PC-9 (cell line): ENCODE measurements around the gene VWA2.

Experiments
- EZH2 ChIP-seq: fragments of 200-600 bp; sonication (generic); IDR thresholded peaks from 2 replicates; pipeline ENCODE4 v1.8.0; 2017; ENCODE audit warnings: antibody characterized with exemption, low read depth
- TF ChIP-seq, protein P1 (sequence below): fragments of 200-600 bp; sonication (generic); conservative IDR thresholded peaks from 2 replicates; pipeline ENCODE4 v1.6.1; 2017; ENCODE audit warnings: mixed run types, antibody characterized with exemption, mild to moderate bottlenecking, moderate library complexity

DNA sequence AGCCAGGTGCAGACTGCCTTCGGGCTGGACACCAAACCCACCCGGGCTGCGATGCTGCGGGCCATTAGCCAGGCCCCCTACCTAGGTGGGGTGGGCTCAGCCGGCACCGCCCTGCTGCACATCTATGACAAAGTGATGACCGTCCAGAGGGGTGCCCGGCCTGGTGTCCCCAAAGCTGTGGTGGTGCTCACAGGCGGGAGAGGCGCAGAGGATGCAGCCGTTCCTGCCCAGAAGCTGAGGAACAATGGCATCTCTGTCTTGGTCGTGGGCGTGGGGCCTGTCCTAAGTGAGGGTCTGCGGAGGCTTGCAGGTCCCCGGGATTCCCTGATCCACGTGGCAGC, 50.0 kb downstream of the VWA2 start:
- TF ChIP-seq, protein P1, sequence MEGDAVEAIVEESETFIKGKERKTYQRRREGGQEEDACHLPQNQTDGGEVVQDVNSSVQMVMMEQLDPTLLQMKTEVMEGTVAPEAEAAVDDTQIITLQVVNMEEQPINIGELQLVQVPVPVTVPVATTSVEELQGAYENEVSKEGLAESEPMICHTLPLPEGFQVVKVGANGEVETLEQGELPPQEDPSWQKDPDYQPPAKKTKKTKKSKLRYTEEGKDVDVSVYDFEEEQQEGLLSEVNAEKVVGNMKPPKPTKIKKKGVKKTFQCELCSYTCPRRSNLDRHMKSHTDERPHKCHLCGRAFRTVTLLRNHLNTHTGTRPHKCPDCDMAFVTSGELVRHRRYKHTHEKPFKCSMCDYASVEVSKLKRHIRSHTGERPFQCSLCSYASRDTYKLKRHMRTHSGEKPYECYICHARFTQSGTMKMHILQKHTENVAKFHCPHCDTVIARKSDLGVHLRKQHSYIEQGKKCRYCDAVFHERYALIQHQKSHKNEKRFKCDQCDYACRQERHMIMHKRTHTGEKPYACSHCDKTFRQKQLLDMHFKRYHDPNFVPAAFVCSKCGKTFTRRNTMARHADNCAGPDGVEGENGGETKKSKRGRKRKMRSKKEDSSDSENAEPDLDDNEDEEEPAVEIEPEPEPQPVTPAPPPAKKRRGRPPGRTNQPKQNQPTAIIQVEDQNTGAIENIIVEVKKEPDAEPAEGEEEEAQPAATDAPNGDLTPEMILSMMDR, result no peak
- TF ChIP-seq EZH2, result no peak
